IMR-90 (cell line): ENCODE measurements around the gene RNF6. TPM values are rescaled to one million over a fixed set of nuclear protein-coding genes. Genes with fewer than 3 reads are reported as not detected.

Experiments used
- ATAC-seq: fragments of 200-7000 bp; cut with Tn5 transposase; 2 replicates; pipeline ENCODE4 v1.9.1; 2020; ENCODE audit warnings: low read depth, mild to moderate bottlenecking, moderate library complexity
- BruUV-seq: library from RNA; stranded (reverse); fragments of 400-500 nt; replicated peaks from 2 replicates; lab custom pipeline; 2021; lab: Mats Ljungman, UMichigan
- CTCF ChIA-PET: fragments of 300-600 bp; formaldehyde crosslinking; extraction: SDS; loops from one replicate; lab custom pipeline; 2021; ENCODE audit warnings: antibody characterized with exemption; lab: Yijun Ruan, JAX
- POLR2A ChIA-PET: fragments of 300-600 bp; sonication (Branson Sonifier 250); formaldehyde crosslinking; loops from one replicate; lab custom pipeline; 2022; ENCODE audit warnings: antibody characterized with exemption; ENCODE audit not compliant: unreplicated experiment; lab: Charles Lee
- DNase-seq: peaks from one replicate; pipeline ENCODE4 v3.0.0; 2013
- H2AFZ ChIP-seq: replicated peaks from 2 replicates; pipeline ENCODE3; 2013; ENCODE audit warnings: low read length, mild to moderate bottlenecking; ENCODE audit not compliant: poor library complexity
- H2AK5ac ChIP-seq: 2 replicates; pipeline ENCODE4 v1.6.1; 2013; ENCODE audit warnings: low read depth, low read length, inconsistent platforms
- H2AK9ac ChIP-seq: replicated peaks from 2 replicates; pipeline ENCODE3; 2013; ENCODE audit warnings: mild to moderate bottlenecking, low read depth, low read length, moderate library complexity; ENCODE audit not compliant: poor library complexity
- H2BK120ac ChIP-seq: 2 replicates; pipeline ENCODE4 v1.6.1; 2013; ENCODE audit warnings: low read depth, low read length, inconsistent platforms
- H2BK15ac ChIP-seq: 3 replicates; pipeline ENCODE4 v1.6.1; 2013; ENCODE audit warnings: low read depth, low read length, inconsistent platforms
- H2BK20ac ChIP-seq: 2 replicates; pipeline ENCODE4 v1.6.1; 2013; ENCODE audit warnings: low read depth, mild to moderate bottlenecking, inconsistent platforms, low read length, moderate library complexity
- H2BK5ac ChIP-seq: 2 replicates; pipeline ENCODE4 v1.6.1; 2013; ENCODE audit warnings: mild to moderate bottlenecking, low read depth, low read length, inconsistent platforms; ENCODE audit not compliant: poor library complexity, severe bottlenecking
- H3K14ac ChIP-seq: replicated peaks from 2 replicates; pipeline ENCODE4 v1.6.1; 2013; ENCODE audit warnings: low read depth, low read length, inconsistent platforms
- H3K18ac ChIP-seq: 2 replicates; pipeline ENCODE4 v1.6.1; 2013; ENCODE audit warnings: low read depth, low read length, control low read depth
- H3K23ac ChIP-seq: 2 replicates; pipeline ENCODE4 v1.6.1; 2013; ENCODE audit warnings: low read depth, low read length, inconsistent platforms
- H3K27ac ChIP-seq: 2 replicates; pipeline ENCODE4 v1.5.1; 2013; ENCODE audit warnings: mild to moderate bottlenecking, control low read depth, low read length; ENCODE audit not compliant: insufficient read depth
- H3K27me3 ChIP-seq: 2 replicates; pipeline ENCODE4 v1.6.1; 2013; ENCODE audit warnings: low read length; ENCODE audit not compliant: control insufficient read depth, insufficient read depth
- H3K36me3 ChIP-seq: 2 replicates; pipeline ENCODE4 v1.6.1; 2013; ENCODE audit warnings: low read length, mixed read lengths; ENCODE audit not compliant: control insufficient read depth, insufficient read depth
- H3K4ac ChIP-seq: 2 replicates; pipeline ENCODE4 v1.6.1; 2013; ENCODE audit warnings: low read depth, low read length, inconsistent platforms
- H3K4me1 ChIP-seq: 2 replicates; pipeline ENCODE4 v1.6.1; 2013; ENCODE audit warnings: low read length, mixed read lengths; ENCODE audit not compliant: control insufficient read depth, insufficient read depth
- H3K4me2 ChIP-seq: 2 replicates; pipeline ENCODE4 v1.6.1; 2013; ENCODE audit warnings: low read depth, mild to moderate bottlenecking, control low read depth, low read length, moderate library complexity
- H3K4me3 ChIP-seq: 2 replicates; pipeline ENCODE4 v1.5.1; 2013; ENCODE audit warnings: low read depth, mild to moderate bottlenecking, control low read depth, low read length, moderate library complexity; ENCODE audit not compliant: insufficient read depth
- H3K56ac ChIP-seq: 2 replicates; pipeline ENCODE4 v1.6.1; 2013; ENCODE audit warnings: low read length, inconsistent platforms; ENCODE audit not compliant: insufficient read depth; ENCODE audit errors: extremely low read depth
- H3K79me1 ChIP-seq, 2 experiments: 2 replicates each; pipeline ENCODE4 v1.6.1; 2013; ENCODE audit warnings: low read length in 2 of 2, inconsistent platforms in 1 of 2, low read depth in 1 of 2
- H3K9ac ChIP-seq: 2 replicates; pipeline ENCODE4 v1.6.1; 2013; ENCODE audit warnings: low read depth, low read length, control low read depth
- H3K9me1 ChIP-seq: 2 replicates; pipeline ENCODE4 v1.6.1; 2013; ENCODE audit warnings: low read length, inconsistent platforms; ENCODE audit not compliant: insufficient read depth
- H3K9me3 ChIP-seq: 2 replicates; pipeline ENCODE4 v1.6.1; 2013; ENCODE audit warnings: low read length; ENCODE audit not compliant: control insufficient read depth, insufficient read depth
- H4K20me1 ChIP-seq: 2 replicates; pipeline ENCODE4 v1.6.1; 2013; ENCODE audit warnings: low read length, inconsistent platforms; ENCODE audit not compliant: insufficient read depth
- H4K5ac ChIP-seq: 2 replicates; pipeline ENCODE4 v1.6.1; 2013; ENCODE audit warnings: mild to moderate bottlenecking, low read depth, low read length, control low read depth
- H4K8ac ChIP-seq, 2 experiments: 2 replicates each; pipeline ENCODE4 v1.6.1; 2013; ENCODE audit warnings: low read depth in 2 of 2, low read length in 2 of 2, control low read depth in 1 of 2, inconsistent platforms in 1 of 2
- H4K91ac ChIP-seq: 2 replicates; pipeline ENCODE4 v1.6.1; 2013; ENCODE audit warnings: low read depth, low read length, inconsistent platforms; ENCODE audit not compliant: insufficient read depth
- BHLHE40 ChIP-seq: fragments of 150-350 bp; IDR thresholded peaks from 2 replicates; pipeline ENCODE4 v1.6.1; 2016; ENCODE audit warnings: mild to moderate bottlenecking, low read depth, low read length
- CEBPB ChIP-seq: IDR thresholded peaks from 2 replicates; pipeline ENCODE4 v1.6.1; 2012; ENCODE audit warnings: low read depth, low read length, improper control_type of control experiment
- CHD1 ChIP-seq: IDR thresholded peaks from 2 replicates; pipeline ENCODE4 v1.6.1; 2012; ENCODE audit warnings: low read depth, low read length, improper control_type of control experiment
- FOS ChIP-seq: fragments of 150-350 bp; IDR thresholded peaks from 2 replicates; pipeline ENCODE4 v1.6.1; 2016; ENCODE audit warnings: low read depth, low read length
- MAFK ChIP-seq: IDR thresholded peaks from 2 replicates; pipeline ENCODE4 v1.6.1; 2012; ENCODE audit warnings: low read depth, low read length, improper control_type of control experiment
- MAZ ChIP-seq: IDR thresholded peaks from 2 replicates; pipeline ENCODE4 v1.6.1; 2012; ENCODE audit warnings: low read depth, mild to moderate bottlenecking, low read length, improper control_type of control experiment, moderate library complexity, borderline replicate concordance
- MXI1 ChIP-seq: IDR thresholded peaks from 2 replicates; pipeline ENCODE4 v1.6.1; 2012; ENCODE audit warnings: low read depth, mild to moderate bottlenecking, low read length, moderate library complexity, borderline replicate concordance
- NFE2L2 ChIP-seq: fragments of 150-350 bp; IDR thresholded peaks from 2 replicates; pipeline ENCODE4 v1.6.1; 2016; ENCODE audit warnings: low read depth, mild to moderate bottlenecking, low read length
- POLR2A ChIP-seq: IDR thresholded peaks from 2 replicates; pipeline ENCODE4 v1.6.1; 2012; ENCODE audit warnings: mild to moderate bottlenecking, low read depth, low read length
- RAD21 ChIP-seq: IDR thresholded peaks from 2 replicates; pipeline ENCODE4 v1.6.1; 2012; ENCODE audit warnings: low read length, improper control_type of control experiment
- RCOR1 ChIP-seq: IDR thresholded peaks from 2 replicates; pipeline ENCODE4 v1.6.1; 2012; ENCODE audit warnings: mild to moderate bottlenecking, low read length, improper control_type of control experiment; ENCODE audit not compliant: insufficient replicate concordance
- RFX5 ChIP-seq: IDR thresholded peaks from 2 replicates; pipeline ENCODE4 v1.8.0; 2012; ENCODE audit warnings: low read depth, mild to moderate bottlenecking, low read length, moderate library complexity
- SMC3 ChIP-seq: fragments of 150-350 bp; IDR thresholded peaks from 2 replicates; pipeline ENCODE4 v1.6.1; 2016; ENCODE audit warnings: low read depth, mild to moderate bottlenecking, antibody characterized with exemption, low read length, moderate library complexity
- WGBS, 2 experiments: methylation state at CpG; one replicate each; pipeline versions ENCODE4 v1.1.5 to v1.1.7; 2013; ENCODE audit warnings: missing lambda C conversion rate in 2 of 2; ENCODE audit not compliant: insufficient read length in 1 of 2; ENCODE audit errors: extremely low coverage in 2 of 2; 5-methylcytosine and 5-hydroxymethylcytosine counted together
- dilution Hi-C: fragments of 300-500 bp; cut with HindIII; formaldehyde crosslinking; loops from one replicate; pipeline ENCODE4 v1.14.3; 2018; ENCODE audit warnings: low sequenced_read_pairs; ENCODE audit not compliant: unreplicated experiment
- in situ Hi-C: fragments of 300-500 bp; cut with MboI; formaldehyde crosslinking; loops from 3 replicates; pipeline ENCODE4 v1.14.3; 2019; ENCODE audit warnings: low sequenced_read_pairs, inconsistent platforms, mixed read lengths
- intact Hi-C: fragments of 100-400 bp; cut with micrococcal nuclease; formaldehyde crosslinking; loops from 2 replicates; pipeline ENCODE4 v1.10.0; 2022
- polyA plus RNA-seq, 3 experiments: library from polyadenylated mRNA; depleted of rRNA; stranded (reverse); fragments of >200 nt; gene quantifications; 2 replicates each; pipeline ENCODE4 v1.2.3, GENCODE V29; 2012; ENCODE audit warnings: low replicate concordance in 1 of 3
- total RNA-seq: library from RNA; depleted of rRNA; stranded (reverse); fragments of >200 nt; gene quantifications from 2 replicates; pipeline ENCODE4 v1.2.3, GENCODE V29; 2012
- TF ChIP-seq, protein P1 (sequence below): fragments of 150-350 bp; IDR thresholded peaks from 2 replicates; pipeline ENCODE4 v1.6.1; 2016; ENCODE audit warnings: low read depth, mild to moderate bottlenecking, low read length, moderate library complexity, borderline replicate concordance
- TF ChIP-seq, protein P2 (sequence below): conservative IDR thresholded peaks from 2 replicates; pipeline ENCODE4 v1.5.1; 2012; ENCODE audit warnings: mild to moderate bottlenecking, low read depth, low read length, improper control_type of control experiment
- TF ChIP-seq, protein P3 (sequence below): fragments of 150-350 bp; IDR thresholded peaks from 2 replicates; pipeline ENCODE4 v1.6.1; 2017; ENCODE audit warnings: mild to moderate bottlenecking, antibody characterized with exemption, low read length, low read depth

Gene RNF6
- total and polyA plus RNA-seq, 2 of the 4 experiments (the other 2 are of a cell fraction): 22.9 to 33.3 TPM

DNA sequence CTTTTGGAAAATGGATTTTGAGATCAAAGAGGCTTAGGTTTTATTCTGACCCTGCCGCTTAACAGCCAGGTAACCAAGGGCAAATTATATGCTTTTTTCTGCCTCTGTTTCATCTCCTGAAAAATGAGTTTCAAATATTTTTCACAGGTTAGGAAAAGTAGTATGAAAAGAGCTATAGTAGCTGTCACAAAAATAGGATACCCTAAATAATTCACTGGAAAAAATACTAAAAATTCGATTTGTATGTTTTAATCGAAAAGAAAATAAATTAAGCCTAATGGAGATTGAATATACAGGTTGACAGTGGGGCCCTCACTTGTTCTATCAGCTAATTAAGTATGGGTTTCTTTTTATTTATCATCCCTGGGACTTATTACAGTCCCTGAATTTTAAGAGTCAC, 58.3 kb downstream of the RNF6 start:
- H2BK5ac ChIP-seq: no peak overlapping the region
- H3K4me1 ChIP-seq: no peaks in the 10 kb centered on the region; the same call in 1 of the 2 replicates
- ChIA-PET CTCF (no interaction called here), POLR2A (no interaction called here)
- H4K5ac ChIP-seq: no peak overlapping the region
- H3K9me1 ChIP-seq: no peaks in the 10 kb centered on the region
- no TSS peak for BruUV-seq
- H3K18ac ChIP-seq: no peak overlapping the region
- H2BK120ac ChIP-seq: no peak overlapping the region
- no peak overlapping the region for H4K91ac ChIP-seq
- H3K4ac ChIP-seq: no peak overlapping the region
- H2AK9ac ChIP-seq: no peak overlapping the region
- no peak overlapping the region for H3K23ac ChIP-seq
- H3K27me3 ChIP-seq: peaks cover 5% of the 10 kb centered on the region
- no peak overlapping the region for H4K8ac ChIP-seq
- no peak for ATAC-seq
- H3K4me2 ChIP-seq: no peak overlapping the region
- TF ChIP-seq MAFK: no peak
- no peak for TF ChIP-seq RCOR1
- no peak for TF ChIP-seq MAZ
- TF ChIP-seq, protein P1, sequence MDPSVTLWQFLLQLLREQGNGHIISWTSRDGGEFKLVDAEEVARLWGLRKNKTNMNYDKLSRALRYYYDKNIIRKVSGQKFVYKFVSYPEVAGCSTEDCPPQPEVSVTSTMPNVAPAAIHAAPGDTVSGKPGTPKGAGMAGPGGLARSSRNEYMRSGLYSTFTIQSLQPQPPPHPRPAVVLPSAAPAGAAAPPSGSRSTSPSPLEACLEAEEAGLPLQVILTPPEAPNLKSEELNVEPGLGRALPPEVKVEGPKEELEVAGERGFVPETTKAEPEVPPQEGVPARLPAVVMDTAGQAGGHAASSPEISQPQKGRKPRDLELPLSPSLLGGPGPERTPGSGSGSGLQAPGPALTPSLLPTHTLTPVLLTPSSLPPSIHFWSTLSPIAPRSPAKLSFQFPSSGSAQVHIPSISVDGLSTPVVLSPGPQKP: no peak
- TF ChIP-seq, protein P2, sequence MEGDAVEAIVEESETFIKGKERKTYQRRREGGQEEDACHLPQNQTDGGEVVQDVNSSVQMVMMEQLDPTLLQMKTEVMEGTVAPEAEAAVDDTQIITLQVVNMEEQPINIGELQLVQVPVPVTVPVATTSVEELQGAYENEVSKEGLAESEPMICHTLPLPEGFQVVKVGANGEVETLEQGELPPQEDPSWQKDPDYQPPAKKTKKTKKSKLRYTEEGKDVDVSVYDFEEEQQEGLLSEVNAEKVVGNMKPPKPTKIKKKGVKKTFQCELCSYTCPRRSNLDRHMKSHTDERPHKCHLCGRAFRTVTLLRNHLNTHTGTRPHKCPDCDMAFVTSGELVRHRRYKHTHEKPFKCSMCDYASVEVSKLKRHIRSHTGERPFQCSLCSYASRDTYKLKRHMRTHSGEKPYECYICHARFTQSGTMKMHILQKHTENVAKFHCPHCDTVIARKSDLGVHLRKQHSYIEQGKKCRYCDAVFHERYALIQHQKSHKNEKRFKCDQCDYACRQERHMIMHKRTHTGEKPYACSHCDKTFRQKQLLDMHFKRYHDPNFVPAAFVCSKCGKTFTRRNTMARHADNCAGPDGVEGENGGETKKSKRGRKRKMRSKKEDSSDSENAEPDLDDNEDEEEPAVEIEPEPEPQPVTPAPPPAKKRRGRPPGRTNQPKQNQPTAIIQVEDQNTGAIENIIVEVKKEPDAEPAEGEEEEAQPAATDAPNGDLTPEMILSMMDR: no peak
- no peak for TF ChIP-seq SMC3
- TF ChIP-seq, protein P3, sequence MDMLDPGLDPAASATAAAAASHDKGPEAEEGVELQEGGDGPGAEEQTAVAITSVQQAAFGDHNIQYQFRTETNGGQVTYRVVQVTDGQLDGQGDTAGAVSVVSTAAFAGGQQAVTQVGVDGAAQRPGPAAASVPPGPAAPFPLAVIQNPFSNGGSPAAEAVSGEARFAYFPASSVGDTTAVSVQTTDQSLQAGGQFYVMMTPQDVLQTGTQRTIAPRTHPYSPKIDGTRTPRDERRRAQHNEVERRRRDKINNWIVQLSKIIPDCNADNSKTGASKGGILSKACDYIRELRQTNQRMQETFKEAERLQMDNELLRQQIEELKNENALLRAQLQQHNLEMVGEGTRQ: no peak
- TF ChIP-seq NFE2L2: no peak
- no peak for TF ChIP-seq MXI1
- TF ChIP-seq RAD21: no peak
- TF ChIP-seq CEBPB: no peak
- TF ChIP-seq FOS: no peak
- no peak for TF ChIP-seq POLR2A
- TF ChIP-seq BHLHE40: no peak
- TF ChIP-seq CHD1: no peak
- no peak for TF ChIP-seq RFX5
- H3K56ac ChIP-seq: no peak overlapping the region
- no peaks in the 10 kb centered on the region for H4K20me1 ChIP-seq
- intact Hi-C loops: no loop called here
- no CpG with 5 or more reads among the region's 3 CpGs for WGBS, 2 experiments
- no peak for DNase-seq
- dilution Hi-C loops: no loop called here
- no peaks in the 10 kb centered on the region for H3K79me1 ChIP-seq
- H2BK15ac ChIP-seq: no peak overlapping the region
- no peak overlapping the region for H2AFZ ChIP-seq
- H2BK20ac ChIP-seq: no peak overlapping the region
- no peak overlapping the region for H3K14ac ChIP-seq
- no peak overlapping the region for H2AK5ac ChIP-seq
- no peaks in the 10 kb centered on the region for H3K36me3 ChIP-seq
- no peak overlapping the region for H3K9ac ChIP-seq
- no peak overlapping the region for H3K4me3 ChIP-seq
- no peak overlapping the region for H3K27ac ChIP-seq
- no peaks in the 10 kb centered on the region for H3K9me3 ChIP-seq
- in situ Hi-C loops: no loop called here
